Middle frontal gyrus (tissue), 1 donor: ENCODE results near the gene KRT74.
A peak's percentile ranks its signal among the peaks of the same experiment; 100 is the strongest.
"Not testable (repeated sequence)": the region's sequence is repeated elsewhere in the genome, so short reads cannot be mapped to it uniquely, and the experiment has no call there.

Experiments used
- DNase-seq: peaks from one replicate; pipeline ENCODE4 v3.0.0-alpha.2; 2015; ENCODE audit warnings: low spot score; ENCODE audit errors: extremely low spot score

KRT74 gene

GRCh38 chr12:52603314-52603713, 29.7 kb upstream of the KRT74 start:
- no peak for DNase-seq

GRCh38 chr12:52602552-52602951, 28.9 kb upstream of the KRT74 start:
- DNase-seq: no peak

DNA sequence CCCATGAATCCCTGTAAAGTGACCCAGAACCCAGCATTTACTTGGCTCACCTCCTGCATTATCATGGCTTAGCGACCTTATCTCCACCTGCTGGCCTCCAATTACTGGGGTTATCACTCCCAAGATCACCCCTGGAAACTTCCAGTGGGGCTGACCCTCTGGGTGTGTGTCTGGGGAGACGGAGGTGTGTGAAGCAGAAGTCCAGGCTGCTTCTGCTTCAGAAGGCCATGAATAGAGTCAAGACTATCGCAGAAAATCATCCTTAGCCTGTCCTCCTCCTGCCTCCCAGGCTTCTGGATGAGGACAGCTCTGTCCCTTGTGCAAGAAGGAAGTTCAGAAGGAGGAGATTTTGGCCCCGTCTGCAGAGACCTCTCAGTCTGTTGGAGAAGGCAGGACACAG, 28.0 kb upstream of the KRT74 start:
- no peak for DNase-seq

GRCh38 chr12:52600941-52601481, 27.4 kb upstream of the KRT74 start, which contains the start of gene KRT72:
Gene KRT72 (minus strand): TSS chr12:52601463. CDS start chr12:52601452, 11 bp downstream.
- no peak for DNase-seq

DNA sequence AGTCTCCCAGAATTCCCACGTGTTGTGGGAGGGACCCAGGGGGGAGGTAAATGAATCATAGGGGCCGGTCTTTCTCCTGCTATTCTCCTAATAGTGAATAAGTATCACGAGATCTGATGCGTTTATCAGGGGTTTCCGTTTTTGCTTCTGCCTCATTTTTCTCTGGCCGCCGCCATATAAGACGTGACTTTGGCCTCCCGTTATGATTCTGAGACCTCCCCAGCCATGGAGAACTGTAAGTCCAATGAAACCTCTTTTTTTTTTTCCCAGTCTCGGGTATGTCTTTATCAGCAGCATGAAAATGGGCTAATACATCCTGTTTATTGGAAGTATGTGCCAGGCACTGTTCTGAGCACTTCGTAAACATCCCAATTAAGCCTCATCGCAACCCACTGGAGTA, 26.8 kb upstream of the KRT74 start:
- DNase-seq: no peak

DNA sequence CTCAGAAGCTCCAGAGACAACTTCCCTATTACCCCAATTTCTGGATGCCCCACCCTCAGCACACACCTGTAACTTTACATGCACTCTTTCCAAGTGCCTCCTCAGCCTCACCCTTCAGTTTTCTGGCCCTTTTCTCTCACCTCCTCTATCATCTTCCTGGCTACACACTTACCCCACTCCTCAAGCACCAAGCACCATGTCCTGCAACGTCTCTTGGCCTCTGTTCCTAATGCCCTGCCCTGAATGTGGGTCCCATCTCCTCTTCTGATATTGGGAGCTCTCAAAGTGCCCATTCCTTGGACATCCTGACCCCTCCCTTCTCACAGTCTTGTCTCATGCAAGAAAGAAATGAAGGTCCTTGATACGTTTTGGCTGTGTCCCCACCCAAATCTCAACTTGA, 26.4 kb upstream of the KRT74 start:
- DNase-seq: no peak

DNA sequence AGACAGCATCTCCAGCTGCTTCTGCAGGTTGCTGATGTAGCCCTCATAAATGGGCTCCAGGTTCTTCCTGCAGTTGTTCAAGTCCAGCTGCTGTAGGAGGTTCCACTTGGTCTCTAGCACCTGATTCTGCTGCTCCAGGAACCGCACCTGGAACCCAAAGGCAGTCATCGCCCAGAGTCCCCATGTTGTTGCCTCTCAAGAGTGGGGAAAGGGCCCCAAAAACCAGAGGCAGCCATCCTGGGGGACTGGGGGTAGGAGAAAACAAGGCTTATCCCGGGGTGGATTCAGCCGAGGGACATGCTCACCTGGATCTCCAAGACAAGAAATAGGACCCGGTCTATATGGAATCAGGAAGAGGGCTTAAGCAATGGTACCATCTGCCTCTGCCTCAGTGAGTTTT, 25.3 kb upstream of the KRT74 start:
- DNase-seq: no peak

- DNase-seq: not testable (repeated sequence)
These were observed 20.6 kb upstream of the KRT74 start for GRCh38 chr12:52594237-52594636.

GRCh38 chr12:52591521-52591920, 17.9 kb upstream of the KRT74 start:
- DNase-seq: no peak

GRCh38 chr12:52590021-52590420, 16.4 kb upstream of the KRT74 start:
- no peak for DNase-seq

DNA sequence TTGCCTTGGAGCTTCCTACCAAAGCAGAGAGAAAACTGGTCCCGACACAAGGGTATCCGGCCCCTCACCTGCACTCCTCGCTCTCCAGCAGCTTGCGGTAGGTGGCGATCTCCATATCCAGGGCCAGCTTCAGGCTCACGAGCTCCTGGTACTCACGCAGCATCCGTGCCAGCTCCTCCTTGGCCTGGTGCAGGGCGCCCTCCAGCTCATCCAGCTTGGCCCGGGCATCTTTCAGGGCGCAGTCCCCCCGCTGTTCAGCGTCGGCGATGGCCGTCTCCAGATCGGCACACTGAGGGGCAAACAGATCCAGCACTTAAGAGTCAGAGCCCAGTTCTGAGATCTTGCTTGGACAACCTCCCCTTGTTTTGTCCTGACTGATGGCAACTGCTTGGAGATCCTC, 13.9 kb upstream of the KRT74 start:
- DNase-seq: no peak

GRCh38 chr12:52585946-52586345, 12.3 kb upstream of the KRT74 start:
- DNase-seq: no peak

DNA sequence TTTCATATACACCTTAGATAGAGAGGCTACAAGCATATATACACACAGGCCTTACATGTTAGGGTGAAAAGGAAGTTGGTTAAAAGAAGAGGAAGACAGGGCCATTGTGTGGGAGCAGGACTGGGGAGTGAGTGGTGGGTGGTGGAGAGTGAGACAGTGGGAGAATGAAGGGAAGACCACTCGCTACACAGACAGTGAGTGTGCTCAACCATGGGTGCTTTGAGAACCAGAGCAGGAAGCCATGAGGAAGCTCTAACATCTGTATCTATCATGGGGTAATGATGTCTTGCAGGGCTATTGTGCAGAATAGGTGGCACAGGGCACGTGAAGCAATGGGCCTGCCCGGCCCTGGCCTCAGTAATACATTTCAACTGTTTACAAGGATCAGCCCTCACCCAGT, 11.4 kb upstream of the KRT74 start:
- DNase-seq: no peak

GRCh38 chr12:52584156-52584682, 10.6 kb upstream of the KRT74 start:
- DNase-seq: no peak

DNA sequence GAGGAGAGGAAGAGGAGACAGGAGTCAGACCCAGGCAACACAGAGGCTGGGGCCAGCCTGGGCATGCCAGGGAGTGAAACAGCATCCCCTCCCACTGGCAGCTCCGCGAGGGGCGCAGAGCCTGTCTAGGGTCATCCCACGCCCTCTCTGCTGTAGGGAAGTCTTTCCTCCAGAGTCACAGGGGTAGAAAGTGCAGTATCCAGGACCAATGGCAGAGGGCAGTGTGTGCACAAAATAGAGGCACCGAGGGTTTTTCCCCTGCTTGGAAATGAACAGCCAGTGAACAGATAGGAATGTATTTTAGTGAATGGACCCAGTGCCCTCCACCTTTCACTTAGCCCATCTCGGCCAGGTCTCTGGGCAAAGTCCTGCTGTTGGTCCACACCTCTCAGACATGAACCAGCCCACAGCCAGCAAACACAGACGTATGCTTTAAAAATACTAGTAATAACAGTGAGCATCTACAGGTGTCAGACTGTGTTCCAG, 9.4 kb upstream of the KRT74 start:
- peak; percentile 25 for DNase-seq

DNA sequence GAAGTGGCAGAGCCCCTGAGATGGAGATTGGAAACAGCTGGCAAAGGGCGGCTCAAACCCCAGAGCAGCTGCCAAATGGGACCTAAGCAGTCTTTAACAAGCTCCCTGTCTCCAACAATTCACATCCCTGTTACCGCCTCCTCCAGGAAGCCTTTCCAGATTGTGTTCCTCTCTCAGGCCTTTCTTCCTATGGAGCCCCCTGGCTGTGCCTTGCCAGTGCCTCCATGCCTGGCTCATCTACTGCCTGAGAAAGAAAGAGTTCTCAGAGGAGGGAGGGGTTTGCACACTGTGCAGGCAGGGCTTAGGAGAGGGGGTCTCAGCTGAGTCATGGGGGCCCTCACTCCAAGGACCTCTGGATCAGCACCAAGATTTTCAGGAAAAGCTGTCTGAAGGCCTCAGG, 8.8 kb upstream of the KRT74 start:
- DNase-seq: no peak

DNA sequence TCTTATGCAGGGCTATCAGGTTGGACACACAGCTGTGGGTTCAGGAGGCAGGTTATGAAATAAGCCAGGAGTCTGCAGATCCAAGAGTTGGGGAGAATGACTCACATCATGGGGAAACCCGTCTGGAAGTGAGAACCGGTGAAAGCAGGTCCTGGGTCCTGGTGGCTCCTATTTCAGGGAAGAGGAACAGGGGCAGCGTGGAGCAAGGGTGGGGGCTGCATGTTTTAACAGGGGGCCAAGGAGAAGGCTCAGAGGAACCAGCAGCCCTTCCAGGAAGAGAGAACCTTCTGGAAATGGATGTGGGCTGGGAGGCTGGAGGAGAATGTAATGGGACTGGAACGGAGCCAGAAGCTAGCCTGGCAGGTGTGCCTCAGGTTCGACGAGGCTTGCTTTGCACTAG, 7.8 kb upstream of the KRT74 start:
- DNase-seq: no peak

GRCh38 chr12:52581066-52581465, 7.4 kb upstream of the KRT74 start:
- no peak for DNase-seq

DNA sequence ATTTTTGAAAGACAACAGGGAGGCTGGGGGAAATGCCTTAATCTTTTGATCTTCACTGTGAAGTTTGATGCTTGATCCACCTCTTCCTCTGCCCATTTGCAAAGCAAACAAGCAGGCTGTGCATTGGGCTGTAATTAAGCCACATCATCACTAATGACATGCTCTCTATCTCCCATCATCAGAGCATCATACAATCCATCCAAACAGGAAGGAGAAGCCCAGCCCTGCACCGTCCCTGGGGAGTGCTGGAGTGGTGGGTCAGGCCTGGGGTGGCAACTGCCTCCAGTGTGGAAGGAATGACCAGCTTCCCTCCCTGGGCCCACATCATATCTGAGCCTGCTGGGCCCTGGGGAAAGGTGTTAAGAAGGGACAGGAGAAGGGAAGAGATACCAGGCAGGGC, 6.9 kb upstream of the KRT74 start:
- no peak for DNase-seq

DNA sequence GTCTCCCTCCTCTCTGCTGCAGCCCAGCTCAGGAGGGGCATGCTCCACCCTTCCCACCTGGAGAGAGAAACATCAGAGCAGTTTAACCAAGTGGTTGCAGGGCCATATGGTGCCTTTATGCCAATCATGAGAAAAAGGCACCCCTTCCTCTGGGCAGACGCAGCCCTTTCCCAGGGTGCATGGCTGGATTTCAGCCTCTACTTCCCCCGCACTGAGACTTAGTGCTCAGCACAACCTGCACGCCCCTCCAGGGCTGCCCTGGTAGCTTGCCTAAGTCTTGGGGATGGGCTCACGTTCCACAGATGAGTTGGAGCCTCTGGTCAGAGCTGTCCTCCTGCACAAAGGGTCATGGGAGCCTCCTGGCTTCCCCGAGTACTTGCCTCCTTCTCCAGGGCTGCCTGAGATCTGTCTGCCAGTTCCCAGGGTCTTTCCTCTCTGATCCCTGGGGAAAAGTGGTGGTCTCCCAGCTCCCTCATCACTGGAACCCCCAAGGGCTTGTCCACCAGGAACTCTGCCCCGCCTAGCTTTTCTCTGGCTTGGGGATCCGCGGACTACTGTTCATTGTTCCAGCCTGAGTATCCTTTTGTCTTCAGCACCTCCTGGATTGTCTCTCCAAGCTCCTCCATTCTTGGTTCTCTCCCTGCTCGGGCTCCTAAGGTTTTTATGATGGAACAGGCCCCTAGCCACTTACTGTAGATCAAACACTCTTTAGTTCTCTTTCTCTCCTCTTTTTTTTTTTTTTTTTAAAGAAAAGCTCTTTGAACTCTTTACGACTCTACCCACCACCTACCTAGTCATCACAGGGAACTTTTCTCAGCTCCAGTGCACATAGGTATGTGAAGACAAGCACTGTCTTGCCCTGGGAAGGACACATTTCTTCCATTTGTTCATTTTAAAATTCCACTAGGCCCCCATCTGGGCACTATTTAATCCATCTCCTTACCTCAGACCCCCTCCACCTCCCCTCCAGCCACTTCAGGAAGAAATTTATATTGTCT, 6.1 kb upstream of the KRT74 start:
- no peak for DNase-seq

DNA sequence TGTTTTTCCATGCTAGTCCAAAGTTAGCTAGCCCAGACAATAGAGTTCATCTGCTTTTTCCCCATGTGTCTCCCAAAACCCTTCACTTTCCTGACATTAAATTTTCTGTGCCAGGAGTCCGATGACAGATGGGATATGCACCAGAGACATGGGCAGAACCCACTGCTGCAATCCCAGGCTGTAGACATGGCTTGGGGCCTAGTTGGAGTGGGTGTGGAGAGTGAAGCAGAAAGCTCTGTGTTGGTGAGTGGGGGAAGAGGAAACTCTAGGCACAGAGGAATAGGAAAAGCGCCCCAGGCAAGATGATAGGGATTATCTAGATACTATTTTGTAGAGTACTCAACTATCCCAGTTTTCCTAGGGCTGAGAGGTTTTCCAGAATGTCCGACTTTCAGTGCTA, 4.8 kb upstream of the KRT74 start:
- no peak for DNase-seq

DNA sequence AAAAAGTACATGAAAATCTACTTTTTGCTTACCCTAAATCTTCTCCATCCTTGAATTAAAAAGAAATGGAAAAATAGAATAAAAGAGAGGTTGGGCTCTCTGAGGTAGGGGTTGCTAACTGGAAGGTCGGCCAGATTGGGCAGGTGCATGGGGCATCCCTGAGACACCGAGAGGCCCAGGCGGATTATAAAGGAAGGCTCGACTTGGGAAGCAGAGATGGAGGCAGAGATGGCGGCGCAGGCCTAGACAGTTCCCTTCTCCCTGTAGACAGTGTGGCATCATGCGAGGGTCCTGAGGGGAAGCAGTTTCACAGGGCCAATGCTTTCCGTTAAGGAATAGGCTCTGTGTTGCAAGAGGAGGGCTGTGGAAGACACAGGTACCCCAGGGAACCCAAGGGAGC, 3.7 kb upstream of the KRT74 start:
- DNase-seq: no peak
